DMS153 (cell line): ENCODE data around the gene FMNL3.
A peak's percentile ranks its signal among the peaks of the same experiment; 100 is the strongest.

ENCODE experiments used
- DNase-seq: peaks from one replicate; lab custom pipeline; 2025; lab: John Stamatoyannopoulos, UW

The FMNL3 gene

GRCh38 chr12:49673446-49674317 lies 33.5 kb downstream of the FMNL3 start:
- peak; percentile 76 for DNase-seq

DNA sequence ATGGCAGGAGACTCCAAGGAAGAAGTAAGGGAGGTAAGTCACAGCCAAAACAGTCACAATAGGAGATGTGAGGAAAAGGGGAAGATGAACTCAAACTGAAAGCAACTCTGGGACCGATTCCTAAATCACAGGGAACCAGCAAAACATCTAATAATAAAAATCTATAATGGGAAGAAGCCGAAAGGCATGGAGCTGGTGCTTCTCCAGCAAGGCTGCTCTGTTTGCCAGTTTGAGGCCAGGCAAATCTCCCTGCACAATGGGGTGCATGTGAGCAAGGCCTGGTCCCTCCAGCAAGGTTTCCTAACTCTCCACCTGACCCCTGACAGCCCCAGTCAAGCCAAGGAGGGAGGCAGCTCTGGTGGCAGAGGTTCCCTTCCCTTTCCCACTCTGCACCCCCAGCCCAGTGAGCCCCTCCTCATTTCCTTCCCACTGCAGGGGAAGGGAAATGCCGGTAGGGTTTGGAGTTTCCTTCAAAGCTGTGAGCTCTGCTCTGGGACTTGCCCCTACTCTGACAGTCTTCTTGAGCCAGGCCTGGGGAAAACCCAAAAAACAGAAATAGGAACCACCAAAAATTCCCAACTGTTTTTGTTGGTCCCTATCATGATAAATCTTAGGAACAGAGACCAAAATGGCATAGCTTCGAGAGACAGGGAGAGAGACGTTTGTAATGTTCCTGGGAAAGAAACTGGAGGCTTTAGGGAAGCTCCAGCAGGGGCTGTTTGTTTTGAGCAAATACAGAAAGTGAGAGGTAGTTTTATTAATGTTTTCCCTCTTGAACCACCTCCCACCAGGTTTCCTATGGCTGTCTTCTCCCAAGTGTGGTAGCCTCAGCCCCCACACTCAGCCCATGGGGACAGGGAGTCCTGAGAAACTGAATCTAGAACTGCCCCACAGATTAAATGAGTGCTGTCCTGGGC lies 34.6 kb downstream of the FMNL3 start:
- no peak for DNase-seq

GRCh38 chr12:49671031-49671765 lies 36.0 kb downstream of the FMNL3 start:
- DNase-seq: no peak

GRCh38 chr12:49669796-49670195 lies 37.4 kb downstream of the FMNL3 start:
- no peak for DNase-seq

DNA sequence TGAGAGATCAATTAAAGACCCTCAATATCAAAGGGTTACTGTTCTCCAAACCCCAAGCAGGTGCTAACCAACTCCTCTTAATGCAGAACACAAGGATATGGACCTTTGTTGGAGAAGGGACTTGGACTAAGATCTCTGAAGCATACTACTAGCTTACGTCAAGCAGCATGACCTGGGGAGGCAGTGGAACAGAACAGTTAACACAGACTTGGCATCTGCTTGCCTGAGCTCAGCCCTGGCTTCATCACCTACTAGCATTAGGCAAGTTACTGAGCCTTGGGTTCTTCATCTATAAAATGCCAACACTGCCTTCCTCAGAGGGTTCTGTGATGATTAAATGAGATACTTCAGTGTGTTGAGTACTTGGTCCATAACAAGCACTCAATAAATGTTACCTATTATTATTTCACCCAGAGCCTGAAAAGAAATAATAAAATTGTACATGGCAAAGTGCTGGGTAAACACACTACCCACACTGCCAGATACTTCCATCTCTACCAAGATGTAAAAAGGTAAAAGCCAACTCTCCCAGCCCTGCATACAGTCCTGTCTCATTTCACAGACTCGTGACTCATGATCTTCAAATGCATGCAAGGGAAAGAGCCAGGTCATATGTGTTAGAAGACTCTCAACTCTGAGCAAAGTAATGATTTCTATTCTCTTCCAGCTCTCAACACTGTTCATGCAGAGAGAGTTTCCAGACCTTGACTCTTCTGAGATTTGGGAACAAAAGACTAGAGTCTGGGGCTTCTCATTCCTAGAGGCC lies 39.7 kb downstream of the FMNL3 start:
- no peak for DNase-seq

- no peak for DNase-seq
These were observed 41.0 kb downstream of the FMNL3 start for GRCh38 chr12:49666176-49666575.

- no peak for DNase-seq
These were observed 41.8 kb downstream of the FMNL3 start for GRCh38 chr12:49665384-49665783.

DNA sequence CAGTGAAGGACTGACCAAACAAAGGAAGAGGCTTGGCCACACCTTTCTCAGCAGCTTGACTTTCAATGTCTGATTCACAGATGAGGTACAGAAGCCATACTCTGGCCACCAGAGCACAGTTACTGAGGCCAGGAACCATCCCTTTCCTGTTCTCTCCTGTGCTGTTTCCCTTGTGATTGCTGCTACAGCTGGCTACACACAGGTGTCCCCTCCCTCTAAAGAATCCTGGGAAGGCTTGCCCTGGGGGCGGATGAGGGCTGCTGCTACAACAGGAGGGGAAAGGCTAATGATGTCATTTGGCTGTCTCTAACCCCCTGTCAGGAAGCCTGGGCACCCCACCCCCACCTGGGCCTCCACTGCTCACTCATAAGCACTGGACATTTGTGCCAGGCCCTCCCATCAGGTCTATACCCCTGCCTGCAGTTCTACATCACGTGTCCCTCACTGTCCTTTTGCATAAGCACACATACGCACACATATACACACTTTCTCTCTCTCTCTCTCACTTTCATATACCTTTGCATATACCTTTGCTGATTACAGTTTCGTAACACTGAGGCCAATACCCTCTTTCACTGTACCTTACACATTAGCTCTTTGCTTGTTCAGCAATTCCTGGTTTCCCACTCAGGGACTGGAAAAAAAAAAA lies 42.5 kb downstream of the FMNL3 start:
- DNase-seq: no peak

DNA sequence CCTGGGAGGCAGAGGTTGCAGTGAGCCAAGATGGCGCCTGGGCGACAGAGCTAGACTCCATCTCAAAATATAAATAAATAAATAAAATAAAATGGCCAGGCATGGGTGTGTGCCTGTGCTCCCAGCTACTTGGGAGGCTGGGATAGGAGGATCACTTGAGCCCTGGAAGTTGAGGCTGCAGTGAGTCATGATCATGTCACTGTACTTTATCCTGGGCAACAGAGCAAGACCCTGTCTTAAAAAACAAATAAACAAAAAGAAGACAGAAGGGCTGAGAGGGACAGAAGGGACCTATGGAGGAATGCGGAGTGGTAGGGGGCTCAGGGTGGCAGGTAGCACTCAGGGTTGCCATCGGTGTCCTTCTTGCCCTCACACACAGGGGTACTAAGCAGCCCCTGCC lies 43.0 kb downstream of the FMNL3 start:
- DNase-seq: no peak

GRCh38 chr12:49662998-49663843 lies 44.0 kb downstream of the FMNL3 start:
- DNase-seq: peak; percentile 71

- DNase-seq: no peak
These were observed 45.5 kb downstream of the FMNL3 start for GRCh38 chr12:49661746-49662145.

- DNase-seq: no peak
These were observed 46.0 kb downstream of the FMNL3 start for GRCh38 chr12:49661191-49661590.

- DNase-seq: no peak
These were observed 47.5 kb downstream of the FMNL3 start for GRCh38 chr12:49659753-49660152.

DNA sequence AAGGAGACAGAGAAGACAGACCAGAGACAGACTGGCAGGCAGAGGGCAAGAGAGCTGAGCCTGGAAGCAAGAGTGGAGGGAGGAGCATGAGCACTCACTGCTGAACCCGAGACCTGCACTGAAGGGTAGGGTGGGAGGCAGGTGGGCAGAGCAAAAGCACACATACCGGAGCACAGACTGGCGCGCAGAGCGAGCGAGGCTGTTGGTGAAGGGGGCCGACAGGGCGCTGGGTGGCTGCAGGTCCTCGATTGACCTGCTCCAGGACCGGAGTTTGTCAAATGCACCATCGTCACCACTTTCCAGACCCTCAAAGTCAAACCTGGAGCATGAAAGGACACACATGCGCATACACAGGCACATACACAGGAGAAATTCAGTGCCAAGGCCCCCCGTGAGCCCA lies 48.9 kb downstream of the FMNL3 start:
- DNase-seq: no peak

DNA sequence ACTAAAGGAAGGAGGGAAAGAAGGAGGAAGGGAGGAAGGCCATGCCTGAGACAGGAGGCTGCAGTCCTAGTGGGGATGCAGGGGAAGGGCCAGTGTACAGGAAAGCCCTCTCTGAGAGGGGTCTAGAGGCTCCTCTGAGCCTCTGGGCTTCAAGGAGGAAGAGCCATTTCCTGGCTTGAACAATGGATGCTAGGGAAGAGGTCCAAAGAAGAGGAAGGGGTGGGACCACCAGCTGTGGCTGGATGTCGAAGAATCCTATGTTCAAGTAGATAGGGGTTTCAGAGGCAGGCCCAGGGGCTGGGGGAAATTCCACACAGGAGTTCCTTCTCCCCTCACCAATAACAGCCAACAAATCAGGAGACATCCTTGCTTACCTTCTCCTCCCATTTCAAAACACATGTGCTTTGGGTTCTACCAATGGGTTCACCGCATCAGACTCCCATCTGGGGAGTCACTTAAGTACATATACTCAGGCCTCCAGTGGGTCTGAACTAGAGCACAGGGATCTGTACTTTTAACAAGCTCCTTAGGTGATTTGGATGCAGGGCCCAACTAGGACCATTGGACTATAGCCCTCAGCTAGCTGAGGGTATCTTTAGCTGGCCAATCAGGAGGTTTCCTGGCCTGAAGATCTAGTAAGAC lies 51.5 kb downstream of the FMNL3 start:
- no peak for DNase-seq

- no peak for DNase-seq
These were observed 52.5 kb downstream of the FMNL3 start for GRCh38 chr12:49654715-49655114.

DNA sequence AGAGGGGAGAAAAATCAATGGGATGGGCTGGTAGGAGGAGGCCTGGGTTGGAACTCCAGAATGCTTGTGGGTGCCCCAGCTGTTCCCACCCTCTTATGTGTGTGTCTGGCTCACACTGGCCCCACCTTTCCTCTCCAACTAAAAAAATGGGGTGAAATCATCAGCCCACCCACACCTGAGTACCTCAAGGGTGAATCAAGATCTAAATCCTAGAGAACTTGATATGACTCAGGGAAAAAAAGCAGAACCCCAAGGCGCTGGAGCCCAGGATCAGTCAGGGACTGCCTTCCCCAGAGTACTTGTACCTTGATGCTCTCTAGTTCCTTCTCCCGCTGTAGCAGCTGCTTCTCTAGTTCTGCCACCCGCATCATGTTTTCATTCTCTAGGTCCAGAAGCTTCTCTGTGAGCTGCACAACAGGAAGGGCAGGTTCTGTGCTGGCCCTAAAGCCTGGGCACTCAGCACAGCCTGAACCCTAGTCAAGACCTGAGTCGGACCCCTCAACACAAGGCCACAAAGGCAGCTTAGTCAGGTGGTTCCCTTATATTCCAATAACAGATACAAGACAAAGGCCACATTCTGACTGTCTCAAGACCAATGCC lies 54.2 kb downstream of the FMNL3 start:
- no peak for DNase-seq

GRCh38 chr12:49651855-49652254 lies 55.4 kb downstream of the FMNL3 start:
- no peak for DNase-seq

GRCh38 chr12:49649892-49650291 lies 57.3 kb downstream of the FMNL3 start:
- no peak for DNase-seq
